ENCODE data around the gene CYP4Z1. TPM values are rescaled to one million over a fixed set of nuclear protein-coding genes. Genes with fewer than 3 reads are reported as not detected.

Gene CYP4Z1
- total RNA-seq, 2 experiments from 2014 or later = not detected

DNA sequence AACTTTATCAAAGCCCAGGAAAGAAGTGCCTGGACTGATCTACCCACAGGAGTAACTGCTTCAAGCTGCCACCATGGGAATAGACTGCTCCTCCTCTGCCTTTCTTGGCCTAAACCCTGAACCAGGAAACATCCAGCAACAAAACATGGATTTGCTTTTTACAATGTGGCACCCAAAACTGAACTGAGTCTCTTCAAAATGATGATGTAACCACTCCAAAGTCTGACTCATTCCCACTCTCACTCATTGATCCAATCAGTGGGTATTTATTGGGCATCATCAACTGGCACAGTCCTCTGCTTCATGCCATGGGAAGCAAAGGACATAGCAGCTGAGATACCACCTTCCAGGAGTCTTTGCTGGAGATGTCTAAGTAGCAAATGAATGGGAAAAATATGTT, 93.7 kb downstream of the CYP4Z1 start:
- intact Hi-C loops (cut with micrococcal nuclease; ENCODE audit: unreplicated experiment) = no loop called here
- H3K27ac ChIP-seq (ENCODE audit: low read depth, low read length, poor library complexity, severe bottlenecking) = no peak overlapping the region
- TF ChIP-seq EZH2phosphoT487 (IDR thresholded peaks at IDR 0.05; ENCODE audit: borderline replicate concordance, low read depth, low read length) = no peak
- TF ChIP-seq, protein P1, sequence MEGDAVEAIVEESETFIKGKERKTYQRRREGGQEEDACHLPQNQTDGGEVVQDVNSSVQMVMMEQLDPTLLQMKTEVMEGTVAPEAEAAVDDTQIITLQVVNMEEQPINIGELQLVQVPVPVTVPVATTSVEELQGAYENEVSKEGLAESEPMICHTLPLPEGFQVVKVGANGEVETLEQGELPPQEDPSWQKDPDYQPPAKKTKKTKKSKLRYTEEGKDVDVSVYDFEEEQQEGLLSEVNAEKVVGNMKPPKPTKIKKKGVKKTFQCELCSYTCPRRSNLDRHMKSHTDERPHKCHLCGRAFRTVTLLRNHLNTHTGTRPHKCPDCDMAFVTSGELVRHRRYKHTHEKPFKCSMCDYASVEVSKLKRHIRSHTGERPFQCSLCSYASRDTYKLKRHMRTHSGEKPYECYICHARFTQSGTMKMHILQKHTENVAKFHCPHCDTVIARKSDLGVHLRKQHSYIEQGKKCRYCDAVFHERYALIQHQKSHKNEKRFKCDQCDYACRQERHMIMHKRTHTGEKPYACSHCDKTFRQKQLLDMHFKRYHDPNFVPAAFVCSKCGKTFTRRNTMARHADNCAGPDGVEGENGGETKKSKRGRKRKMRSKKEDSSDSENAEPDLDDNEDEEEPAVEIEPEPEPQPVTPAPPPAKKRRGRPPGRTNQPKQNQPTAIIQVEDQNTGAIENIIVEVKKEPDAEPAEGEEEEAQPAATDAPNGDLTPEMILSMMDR (conservative IDR thresholded peaks at IDR 0.05; ENCODE audit: low read length) = no peak
- H3K4me1 ChIP-seq (ENCODE audit: insufficient read depth, low read length, poor library complexity, severe bottlenecking) = no peaks in the 10 kb centered on the region
- no peaks in the 10 kb centered on the region for H3K79me2 ChIP-seq (ENCODE audit: insufficient read depth, low read depth, low read length)
- no peak overlapping the region for H2AFZ ChIP-seq (ENCODE audit: low read length)
- no peaks in the 10 kb centered on the region for H3K36me3 ChIP-seq (ENCODE audit: insufficient read depth, low read length)
- H4K20me1 ChIP-seq (ENCODE audit: insufficient read depth, low read length) = no peaks in the 10 kb centered on the region
- H3K9me2 ChIP-seq (ENCODE audit: insufficient read depth, low read length) = no peaks in the 10 kb centered on the region
- ChIA-PET CTCF (ENCODE audit: unreplicated experiment) (no interaction called here), POLR2A (no interaction called here)
- no peak overlapping the region for H3K4me2 ChIP-seq (ENCODE audit: low read length)
- no TSS peak for BruUV-seq (replicated peaks)
- DNase-seq (ENCODE audit: low spot score) = no peak
- H3K4me3 ChIP-seq (ENCODE audit: low read depth, low read length, poor library complexity, severe bottlenecking) = no peak overlapping the region
- no peaks in the 10 kb centered on the region for H3K9me3 ChIP-seq (ENCODE audit: low read length)

DNA sequence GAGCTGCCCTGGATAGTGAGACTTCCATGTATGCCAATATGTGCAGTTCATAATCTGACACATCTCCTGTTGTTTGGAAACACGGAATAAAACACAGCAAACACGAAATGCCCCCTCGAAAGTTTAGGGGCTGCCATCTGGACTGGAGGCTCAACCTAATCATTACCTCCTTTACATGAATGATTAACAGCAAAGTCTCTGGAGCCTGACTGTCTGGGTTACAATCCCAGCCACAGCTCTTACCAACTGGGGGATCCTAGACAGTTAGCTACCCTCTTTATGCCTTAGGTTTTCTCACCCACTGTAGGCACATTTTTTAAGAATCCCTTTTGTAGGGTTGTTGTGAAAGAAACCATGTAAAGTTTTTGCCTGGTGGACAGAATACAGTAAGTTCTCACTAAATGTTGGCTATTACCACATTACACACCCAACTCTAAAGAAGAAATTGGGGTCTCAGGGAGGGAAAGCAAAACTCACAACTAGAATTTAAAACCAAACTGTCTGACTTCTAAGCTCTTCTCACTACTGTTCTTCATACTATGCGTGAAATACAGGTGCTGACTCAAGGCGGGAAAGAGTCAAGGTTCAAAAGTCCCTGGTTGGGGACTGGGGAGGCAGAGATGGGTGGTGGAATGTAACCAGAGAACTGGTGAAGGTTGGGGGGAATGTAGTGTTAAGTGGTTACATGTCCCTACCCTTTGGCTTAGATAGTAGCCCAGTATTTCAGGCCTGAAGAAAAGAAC, 94.4 kb downstream of the CYP4Z1 start:
- Histone ChIP-seq H3K9me2 (ENCODE audit: insufficient read depth, low read length) (no peaks in the 10 kb centered on the region), H4K20me1 (ENCODE audit: insufficient read depth, low read length) (no peaks in the 10 kb centered on the region), H3K4me3 (ENCODE audit: low read depth, low read length, poor library complexity, severe bottlenecking) (no peak overlapping the region), H3K27ac (ENCODE audit: low read depth, low read length, poor library complexity, severe bottlenecking) (no peak overlapping the region), H3K79me2 (ENCODE audit: insufficient read depth, low read depth, low read length) (no peaks in the 10 kb centered on the region), H3K9me3 (ENCODE audit: low read length) (no peaks in the 10 kb centered on the region), H3K4me2 (ENCODE audit: low read length) (no peak overlapping the region), H3K36me3 (ENCODE audit: insufficient read depth, low read length) (no peaks in the 10 kb centered on the region), H2AFZ (ENCODE audit: low read length) (no peak overlapping the region), H3K4me1 (ENCODE audit: insufficient read depth, low read length, poor library complexity, severe bottlenecking) (no peaks in the 10 kb centered on the region)
- CTCF ChIA-PET (ENCODE audit: unreplicated experiment) = no interaction called here
- intact Hi-C loops (cut with micrococcal nuclease; ENCODE audit: unreplicated experiment) = no loop called here
- no peak for TF ChIP-seq EZH2phosphoT487 (IDR thresholded peaks at IDR 0.05; ENCODE audit: borderline replicate concordance, low read depth, low read length)
- TF ChIP-seq, protein P1 (conservative IDR thresholded peaks at IDR 0.05; ENCODE audit: low read length) = no peak
- POLR2A ChIA-PET = no interaction called here
- BruUV-seq (replicated peaks) = no TSS peak
- no peak for DNase-seq (ENCODE audit: low spot score)

- Histone ChIP-seq H3K4me3 (ENCODE audit: low read depth, low read length, poor library complexity, severe bottlenecking) (no peak overlapping the region), H3K36me3 (ENCODE audit: insufficient read depth, low read length) (no peaks in the 10 kb centered on the region), H3K9me2 (ENCODE audit: insufficient read depth, low read length) (no peaks in the 10 kb centered on the region), H3K9me3 (ENCODE audit: low read length) (no peaks in the 10 kb centered on the region), H3K27ac (ENCODE audit: low read depth, low read length, poor library complexity, severe bottlenecking) (no peak overlapping the region), H4K20me1 (ENCODE audit: insufficient read depth, low read length) (no peaks in the 10 kb centered on the region), H2AFZ (ENCODE audit: low read length) (no peak overlapping the region), H3K4me2 (ENCODE audit: low read length) (no peak overlapping the region), H3K79me2 (ENCODE audit: insufficient read depth, low read depth, low read length) (no peaks in the 10 kb centered on the region), H3K4me1 (ENCODE audit: insufficient read depth, low read length, poor library complexity, severe bottlenecking) (no peaks in the 10 kb centered on the region)
- CTCF ChIA-PET (ENCODE audit: unreplicated experiment) = no interaction called here
- intact Hi-C loops (cut with micrococcal nuclease; ENCODE audit: unreplicated experiment) = no loop called here
- DNase-seq (ENCODE audit: low spot score) = no peak
- BruUV-seq (replicated peaks) = no TSS peak
- no peak for TF ChIP-seq EZH2phosphoT487 (IDR thresholded peaks at IDR 0.05; ENCODE audit: borderline replicate concordance, low read depth, low read length)
- TF ChIP-seq, protein P1 (conservative IDR thresholded peaks at IDR 0.05; ENCODE audit: low read length) = no peak
- POLR2A ChIA-PET = no interaction called here
Observed at GRCh38 chr1:47164552-47164951, 97.5 kb downstream of the CYP4Z1 start.

Data from OCI-LY7 (cell line).